Measurements from ENCODE around the gene RAD51B. TPM values are rescaled to one million over a fixed set of nuclear protein-coding genes. Genes with fewer than 3 reads are reported as not detected.

The RAD51B gene
- polyA plus RNA-seq, 4 donors: 10.6 to 13.2 (median 11.3) TPM

DNA sequence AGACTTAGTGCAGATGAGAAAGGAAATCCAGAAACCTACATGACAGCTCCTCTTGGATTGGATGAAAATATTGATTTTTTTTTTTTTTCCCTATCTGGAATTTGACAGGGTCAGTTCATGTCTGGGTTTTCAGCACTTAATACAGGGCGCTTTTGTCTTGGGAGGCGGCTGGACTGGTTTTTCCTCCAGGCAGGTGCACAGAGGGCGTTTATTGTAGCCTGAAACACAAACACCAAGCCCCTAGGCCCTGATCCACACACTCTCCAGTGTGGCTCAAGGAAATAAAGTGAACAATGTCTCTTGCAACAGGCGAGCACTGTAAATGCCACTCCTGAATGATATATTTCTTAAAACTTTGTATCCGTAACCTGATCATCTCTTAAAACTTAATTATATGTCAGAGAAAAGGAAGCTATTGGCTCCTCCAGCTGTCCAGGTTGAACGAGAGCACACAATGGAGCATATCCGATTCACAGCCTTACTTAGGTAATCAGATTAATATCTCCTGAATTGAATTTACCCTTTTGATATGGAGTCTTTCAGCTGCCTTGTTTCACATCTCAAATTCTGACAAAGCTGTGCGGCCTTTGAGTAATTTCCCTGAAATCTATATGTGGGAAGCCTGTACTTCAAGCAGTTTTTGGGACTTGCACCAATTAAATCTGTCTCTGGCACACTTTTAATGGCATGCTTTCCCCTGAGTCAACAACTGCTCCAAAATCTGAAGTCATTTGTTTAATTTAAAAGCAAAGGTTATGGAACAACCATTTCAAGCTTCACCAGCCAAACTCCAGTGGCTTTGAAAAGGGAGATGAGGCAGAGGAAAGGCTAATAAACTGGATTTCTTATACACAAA, 487.6 kb downstream of the RAD51B start:
- no peak for DNase-seq (ENCODE audit: low read depth in 4 of 4, low spot score in 2 of 4)

GRCh38 chr14:68307790-68308168, 488.2 kb downstream of the RAD51B start:
- no peak for DNase-seq (ENCODE audit: low read depth in 4 of 4, low spot score in 2 of 4)

GRCh38 chr14:68308726-68309520, 489.3 kb downstream of the RAD51B start:
- no peak for DNase-seq (ENCODE audit: low read depth in 4 of 4, low spot score in 2 of 4)

DNA sequence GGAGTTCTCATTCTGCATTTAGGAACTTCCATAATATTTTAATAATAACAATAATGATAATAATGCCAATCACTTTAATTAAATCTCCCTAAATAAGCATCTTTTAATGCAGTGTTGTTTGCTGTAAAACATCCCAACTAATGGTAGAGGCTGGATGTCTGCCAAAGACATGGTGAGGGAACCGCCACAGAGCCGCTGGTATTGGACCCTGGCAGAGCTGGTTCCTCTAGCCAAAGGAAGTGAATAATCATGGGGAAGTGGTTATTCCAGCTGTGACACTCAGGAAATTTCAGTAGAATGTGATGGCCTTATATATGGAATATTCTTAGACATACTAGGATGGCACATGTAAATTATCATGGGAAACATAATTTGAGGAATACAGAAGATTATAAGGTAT, 490.0 kb downstream of the RAD51B start:
- no peak for DNase-seq (ENCODE audit: low read depth in 4 of 4, low spot score in 2 of 4)

GRCh38 chr14:68312300-68312699, 492.7 kb downstream of the RAD51B start:
- no peak for DNase-seq (ENCODE audit: low read depth in 4 of 4, low spot score in 2 of 4)

DNA sequence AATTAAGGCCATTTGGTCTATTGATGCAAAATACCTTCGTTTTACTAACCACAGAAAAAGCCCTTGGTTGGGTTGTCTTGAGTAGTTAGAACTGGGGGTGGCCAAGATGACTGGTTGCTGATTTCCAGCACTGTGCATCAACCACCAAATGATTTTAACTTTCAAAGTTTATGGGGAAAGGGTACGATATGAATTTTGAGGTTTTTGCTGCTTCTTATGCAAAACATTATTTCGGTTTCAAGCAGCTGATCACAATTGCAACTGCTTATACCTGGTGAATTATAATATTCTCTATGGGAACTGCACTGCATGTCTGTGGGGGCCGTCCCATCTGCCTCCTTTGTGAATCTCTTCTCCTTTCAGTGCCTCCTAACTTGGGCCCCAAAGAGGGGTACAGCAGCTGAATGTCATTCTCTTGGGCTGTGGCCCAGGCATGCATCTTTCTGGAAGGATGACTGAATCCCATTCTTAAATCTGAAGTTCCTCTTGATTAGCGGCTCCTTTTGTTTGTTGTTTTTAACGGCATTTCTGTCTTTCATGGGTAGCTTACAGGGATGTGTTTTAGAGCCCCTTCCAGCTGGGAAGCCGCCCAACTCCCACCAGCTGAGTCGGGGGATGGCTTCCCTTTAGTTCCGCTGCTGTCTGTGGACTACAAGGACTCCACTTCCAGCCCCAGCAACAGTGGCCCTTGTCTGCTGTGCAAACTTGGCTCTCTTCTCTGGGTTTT, 493.5 kb downstream of the RAD51B start:
- DNase-seq (ENCODE audit: low read depth in 4 of 4, low spot score in 2 of 4): no peak

DNA sequence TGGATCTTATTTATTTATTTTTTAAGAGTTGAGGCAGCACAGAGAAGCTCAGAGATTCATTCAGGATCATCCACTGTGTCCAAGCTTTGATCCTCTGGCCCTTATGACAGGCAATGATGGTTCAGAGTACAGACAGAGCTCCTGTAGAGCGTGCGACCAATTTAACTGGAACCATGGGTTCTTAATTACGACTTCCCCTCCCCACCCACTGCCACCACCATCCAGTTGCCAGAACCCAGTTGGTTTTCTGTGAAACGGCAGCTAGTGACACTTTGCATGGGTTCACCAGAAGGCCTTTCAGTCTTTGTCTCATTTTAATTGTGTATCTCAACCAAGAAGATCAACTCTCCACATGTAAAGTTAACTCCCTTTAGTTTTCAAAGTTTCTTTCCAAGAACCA, 495.1 kb downstream of the RAD51B start:
- DNase-seq (ENCODE audit: low read depth in 4 of 4, low spot score in 2 of 4): no peak

DNA sequence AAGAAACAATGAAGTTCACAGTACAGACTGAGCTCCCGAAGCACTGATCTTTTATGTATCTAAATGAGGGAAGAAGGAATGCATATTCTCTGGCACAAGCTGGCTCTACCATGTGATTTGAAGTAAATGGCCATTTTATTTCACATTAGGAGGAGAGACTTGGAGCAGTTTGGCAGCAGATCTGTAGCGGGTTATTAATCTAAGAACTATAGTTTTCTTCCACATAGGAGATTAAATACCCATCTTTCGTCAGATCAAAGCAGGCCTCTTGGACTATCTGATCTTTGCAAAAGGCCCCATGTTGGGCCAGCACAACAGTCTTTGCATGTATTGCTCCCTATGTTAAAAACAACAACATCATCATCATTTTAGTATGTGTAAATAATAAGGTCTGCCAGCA, 495.5 kb downstream of the RAD51B start:
- no peak for DNase-seq (ENCODE audit: low read depth in 4 of 4, low spot score in 2 of 4)

GRCh38 chr14:68316078-68316868, 496.7 kb downstream of the RAD51B start:
- no peak for DNase-seq (ENCODE audit: low read depth in 4 of 4, low spot score in 2 of 4)

DNA sequence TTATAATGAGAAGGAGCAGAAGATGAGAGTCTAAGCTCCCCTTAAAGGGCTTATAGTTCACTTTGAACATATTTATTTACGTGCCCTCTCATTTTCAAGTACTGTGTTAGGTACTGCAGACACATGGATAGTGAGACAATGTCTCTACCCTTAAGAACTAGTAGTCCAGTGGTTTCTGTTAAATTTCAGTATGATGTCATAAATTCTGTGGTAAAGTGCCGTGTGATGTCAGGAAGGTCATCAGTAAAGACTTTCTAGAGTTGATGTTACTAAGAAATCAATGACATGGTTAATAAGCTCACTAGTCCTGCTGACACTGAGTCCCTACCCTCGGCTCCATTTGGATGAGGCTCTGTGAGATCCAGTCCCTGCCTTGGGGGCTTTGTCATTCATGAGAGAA, 497.7 kb downstream of the RAD51B start:
- DNase-seq (ENCODE audit: low read depth in 4 of 4, low spot score in 2 of 4): no peak

DNA sequence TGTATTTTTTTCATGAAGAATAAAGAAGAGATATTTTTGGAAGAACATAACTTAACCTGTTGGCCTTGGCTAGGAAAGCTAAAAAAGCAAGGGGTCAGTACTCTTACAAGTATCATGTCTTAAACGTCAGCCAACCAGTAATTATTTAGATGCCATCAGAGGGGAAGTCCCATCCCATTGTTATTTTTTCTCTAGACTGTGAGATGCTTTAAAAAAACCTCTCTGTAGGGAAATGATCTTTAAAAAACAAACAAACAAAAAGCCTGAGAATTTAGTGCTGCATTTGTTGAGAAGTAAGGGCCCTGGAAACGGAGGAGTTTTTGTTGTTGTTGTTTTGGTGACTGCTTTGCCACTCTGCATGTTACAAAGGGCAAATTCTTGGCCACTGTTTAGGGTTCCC, 499.2 kb downstream of the RAD51B start:
- no peak for DNase-seq (ENCODE audit: low read depth in 4 of 4, low spot score in 2 of 4)

DNA sequence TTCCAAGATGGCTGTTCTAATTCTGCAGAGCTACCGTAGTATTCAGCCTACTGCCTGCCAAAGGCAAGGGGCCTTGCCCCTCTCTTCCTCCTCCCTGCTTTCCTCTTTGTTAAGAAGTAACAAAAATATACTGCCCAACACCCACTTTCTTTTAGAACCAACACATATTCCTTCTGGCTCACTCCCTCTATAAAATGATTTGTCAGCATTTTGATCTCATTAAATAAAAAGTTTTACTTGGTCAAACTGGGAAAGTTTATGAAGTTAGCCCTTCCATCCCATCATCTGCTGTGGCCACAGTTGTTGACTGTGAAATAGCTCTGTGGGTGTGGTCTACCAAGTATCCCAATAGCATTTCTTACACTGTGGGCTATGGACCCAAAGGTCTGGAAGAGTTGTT, 500.9 kb downstream of the RAD51B start:
- DNase-seq (ENCODE audit: low read depth in 4 of 4, low spot score in 2 of 4): no peak

DNA sequence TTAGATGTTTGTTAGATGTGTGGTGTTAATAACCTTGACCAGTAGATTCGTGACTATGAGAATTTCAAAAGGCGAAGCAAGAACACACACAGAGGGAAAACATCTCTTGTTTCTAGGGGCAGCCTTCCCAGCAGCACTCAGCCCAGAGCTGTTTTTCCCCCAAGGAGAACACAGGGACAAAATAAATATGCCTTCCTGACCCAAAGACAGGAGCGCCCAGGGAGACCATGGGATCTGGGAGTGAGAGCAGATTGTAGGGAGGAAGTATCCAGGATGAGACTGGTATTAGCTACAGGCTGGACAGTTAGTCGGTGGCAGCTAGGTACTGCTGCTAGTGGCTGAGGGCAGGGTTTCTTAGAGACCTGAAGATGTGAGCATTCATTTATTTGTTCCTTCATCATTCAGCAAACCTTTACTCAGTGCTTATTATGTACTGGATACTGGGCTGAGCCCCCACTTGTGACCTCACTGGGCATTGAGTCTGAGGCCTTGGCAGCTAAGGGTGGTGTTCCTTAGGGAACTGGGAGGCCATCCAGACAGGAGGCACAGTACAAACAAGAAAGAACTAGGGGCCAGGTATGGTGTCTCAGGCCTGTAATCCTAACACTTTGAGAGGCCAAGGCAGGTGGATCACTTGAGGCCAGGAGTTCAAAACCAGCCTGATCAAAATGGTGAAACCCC, 503.5 kb downstream of the RAD51B start:
- DNase-seq (ENCODE audit: low read depth in 4 of 4, low spot score in 2 of 4): no peak

DNA sequence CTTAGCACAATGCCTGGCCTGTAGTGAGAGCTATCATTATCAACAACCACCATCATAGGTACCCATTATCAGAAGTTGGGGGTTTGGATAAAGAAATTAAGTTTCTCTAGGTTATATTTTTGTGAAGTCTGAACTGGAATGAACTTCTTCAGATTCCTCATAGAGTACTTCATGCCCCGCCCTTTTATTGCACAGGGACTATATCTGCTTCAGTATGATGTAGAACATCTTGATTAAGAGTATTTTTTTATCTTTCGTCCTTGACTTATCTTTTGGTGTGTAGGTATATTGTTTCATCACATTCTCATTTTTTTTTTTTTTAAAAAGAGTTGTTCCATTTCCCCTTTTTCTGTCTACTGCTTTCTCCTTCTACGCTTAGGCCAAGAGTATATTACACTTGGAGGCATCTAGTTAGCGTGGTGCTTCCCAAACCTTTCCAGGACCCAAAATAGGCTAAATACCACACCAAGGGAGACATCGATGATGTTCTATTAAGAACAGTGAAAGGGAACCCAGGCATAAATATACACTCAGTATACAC, 505.8 kb downstream of the RAD51B start:
- DNase-seq (ENCODE audit: low read depth in 4 of 4, low spot score in 2 of 4): no peak

DNA sequence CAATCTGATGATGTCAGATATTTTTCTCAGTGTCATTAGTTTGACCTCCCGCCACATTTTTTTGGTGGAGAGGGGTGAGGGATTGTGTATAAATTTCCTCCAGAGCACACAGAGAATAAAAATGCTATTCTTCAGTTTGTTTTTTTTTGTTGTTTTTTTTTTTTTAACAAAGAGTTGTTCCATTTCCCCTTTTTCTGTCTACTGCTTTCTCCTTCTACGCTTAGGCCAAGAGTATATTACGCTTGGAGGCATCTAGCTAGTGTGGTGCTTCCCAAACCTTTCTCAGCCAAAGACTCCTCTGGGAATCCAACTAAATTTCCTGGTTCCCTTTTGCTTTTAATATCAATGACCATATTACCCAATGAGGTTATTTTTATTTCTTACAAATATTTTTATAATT, 507.7 kb downstream of the RAD51B start:
- no peak for DNase-seq (ENCODE audit: low read depth in 4 of 4, low spot score in 2 of 4)

- no peak for DNase-seq (ENCODE audit: low read depth in 4 of 4, low spot score in 2 of 4)
These were observed 508.9 kb downstream of the RAD51B start for GRCh38 chr14:68328509-68328908.

DNA sequence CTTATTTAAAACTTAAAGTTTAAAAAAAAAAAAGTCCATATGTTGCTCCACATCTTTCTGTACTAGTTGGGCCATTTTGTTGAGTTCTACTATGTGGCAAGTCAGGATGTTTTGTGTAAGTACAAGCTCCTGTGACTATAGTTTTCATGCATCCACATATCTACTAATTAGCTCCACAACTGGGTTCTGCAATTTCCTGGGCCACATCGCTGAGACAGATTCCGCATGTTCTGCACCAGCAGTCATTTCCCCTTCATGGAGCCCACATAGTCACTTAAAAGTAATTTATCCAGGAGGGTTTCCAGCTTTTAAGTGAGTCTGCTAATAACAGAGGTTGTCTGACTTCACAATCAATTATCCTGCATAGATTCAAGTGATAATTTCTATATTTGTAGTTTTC, 511.8 kb downstream of the RAD51B start:
- DNase-seq (ENCODE audit: low read depth in 4 of 4, low spot score in 2 of 4): no peak

GRCh38 chr14:68331991-68332390, 512.4 kb downstream of the RAD51B start:
- DNase-seq (ENCODE audit: low read depth in 4 of 4, low spot score in 2 of 4): no peak

DNA sequence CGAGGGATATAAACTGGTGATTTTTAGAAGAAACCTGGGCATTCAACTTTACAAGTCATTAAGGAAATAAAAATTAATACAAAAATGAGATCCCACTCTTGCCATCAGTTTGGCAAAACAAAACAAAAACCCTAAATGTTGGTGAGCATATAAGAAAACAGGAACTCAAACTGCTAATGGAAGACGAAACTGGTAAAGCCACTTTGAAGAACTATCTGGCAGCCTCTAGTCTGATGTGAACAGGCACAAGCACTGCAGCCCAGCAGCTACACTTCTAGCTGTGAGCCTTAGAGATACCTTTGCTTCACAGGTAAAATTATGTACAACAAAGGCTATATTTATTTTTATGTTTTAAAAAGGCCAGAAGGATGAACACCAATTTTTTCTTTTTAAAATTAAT, 513.7 kb downstream of the RAD51B start:
- no peak for DNase-seq (ENCODE audit: low read depth in 4 of 4, low spot score in 2 of 4)

DNA sequence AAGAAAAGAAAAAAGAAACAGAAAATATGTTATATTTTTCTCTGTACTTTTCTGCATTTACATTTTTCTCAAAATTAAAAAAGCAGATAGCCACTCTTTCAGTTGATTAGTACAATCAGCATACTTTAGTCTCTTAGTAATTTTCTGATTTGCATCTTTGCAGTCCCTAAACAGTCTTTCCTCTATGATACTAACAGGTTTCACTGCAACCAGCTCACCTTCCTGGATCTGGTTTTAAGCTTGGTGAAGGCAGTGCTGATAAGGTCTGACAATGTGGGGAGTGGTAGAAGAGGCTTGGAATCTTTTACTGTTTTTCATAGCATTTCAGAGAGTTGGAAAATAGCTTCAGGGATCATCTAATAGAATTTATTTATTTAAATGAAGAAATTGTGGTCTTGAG, 515.7 kb downstream of the RAD51B start:
- DNase-seq (ENCODE audit: low read depth in 4 of 4, low spot score in 2 of 4): no peak
